ENCODE data around the gene LYZL2. TPM values are rescaled to one million over a fixed set of nuclear protein-coding genes. Genes with fewer than 3 reads are reported as not detected.

The LYZL2 gene
- total and polyA plus RNA-seq, 4 donors: not detected

DNA sequence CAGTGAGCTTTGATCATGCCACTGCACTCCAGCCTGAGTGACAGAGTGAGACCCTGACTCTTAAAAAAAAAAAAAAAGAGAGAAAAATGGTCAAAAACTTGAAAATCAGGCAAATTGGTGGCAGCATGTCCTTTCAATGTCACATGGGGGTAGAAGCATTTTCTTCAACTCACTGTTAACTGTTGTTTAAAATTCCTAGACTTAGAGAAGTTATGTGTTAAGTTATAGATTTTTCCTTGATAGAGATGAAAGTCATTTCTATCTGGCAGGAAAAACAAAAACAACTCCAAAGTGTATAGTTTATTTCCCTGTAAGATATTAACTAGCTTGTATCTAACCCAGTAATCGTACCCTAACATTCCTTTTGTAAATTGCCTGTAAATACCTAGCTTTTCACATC, 26.8 kb downstream of the LYZL2 start (continued):
- TF ChIP-seq, protein P1, sequence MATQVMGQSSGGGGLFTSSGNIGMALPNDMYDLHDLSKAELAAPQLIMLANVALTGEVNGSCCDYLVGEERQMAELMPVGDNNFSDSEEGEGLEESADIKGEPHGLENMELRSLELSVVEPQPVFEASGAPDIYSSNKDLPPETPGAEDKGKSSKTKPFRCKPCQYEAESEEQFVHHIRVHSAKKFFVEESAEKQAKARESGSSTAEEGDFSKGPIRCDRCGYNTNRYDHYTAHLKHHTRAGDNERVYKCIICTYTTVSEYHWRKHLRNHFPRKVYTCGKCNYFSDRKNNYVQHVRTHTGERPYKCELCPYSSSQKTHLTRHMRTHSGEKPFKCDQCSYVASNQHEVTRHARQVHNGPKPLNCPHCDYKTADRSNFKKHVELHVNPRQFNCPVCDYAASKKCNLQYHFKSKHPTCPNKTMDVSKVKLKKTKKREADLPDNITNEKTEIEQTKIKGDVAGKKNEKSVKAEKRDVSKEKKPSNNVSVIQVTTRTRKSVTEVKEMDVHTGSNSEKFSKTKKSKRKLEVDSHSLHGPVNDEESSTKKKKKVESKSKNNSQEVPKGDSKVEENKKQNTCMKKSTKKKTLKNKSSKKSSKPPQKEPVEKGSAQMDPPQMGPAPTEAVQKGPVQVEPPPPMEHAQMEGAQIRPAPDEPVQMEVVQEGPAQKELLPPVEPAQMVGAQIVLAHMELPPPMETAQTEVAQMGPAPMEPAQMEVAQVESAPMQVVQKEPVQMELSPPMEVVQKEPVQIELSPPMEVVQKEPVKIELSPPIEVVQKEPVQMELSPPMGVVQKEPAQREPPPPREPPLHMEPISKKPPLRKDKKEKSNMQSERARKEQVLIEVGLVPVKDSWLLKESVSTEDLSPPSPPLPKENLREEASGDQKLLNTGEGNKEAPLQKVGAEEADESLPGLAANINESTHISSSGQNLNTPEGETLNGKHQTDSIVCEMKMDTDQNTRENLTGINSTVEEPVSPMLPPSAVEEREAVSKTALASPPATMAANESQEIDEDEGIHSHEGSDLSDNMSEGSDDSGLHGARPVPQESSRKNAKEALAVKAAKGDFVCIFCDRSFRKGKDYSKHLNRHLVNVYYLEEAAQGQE (IDR thresholded peaks at IDR 0.05): no peak
- no peak for TF ChIP-seq FOXA2 (IDR thresholded peaks at IDR 0.05)
- TF ChIP-seq, protein P2, sequence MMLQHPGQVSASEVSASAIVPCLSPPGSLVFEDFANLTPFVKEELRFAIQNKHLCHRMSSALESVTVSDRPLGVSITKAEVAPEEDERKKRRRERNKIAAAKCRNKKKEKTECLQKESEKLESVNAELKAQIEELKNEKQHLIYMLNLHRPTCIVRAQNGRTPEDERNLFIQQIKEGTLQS (IDR thresholded peaks at IDR 0.05): no peak
- no peak for TF ChIP-seq GABPA (IDR thresholded peaks at IDR 0.05 in 1 of 2, conservative IDR thresholded peaks at IDR 0.05 in 1 of 2)

DNA sequence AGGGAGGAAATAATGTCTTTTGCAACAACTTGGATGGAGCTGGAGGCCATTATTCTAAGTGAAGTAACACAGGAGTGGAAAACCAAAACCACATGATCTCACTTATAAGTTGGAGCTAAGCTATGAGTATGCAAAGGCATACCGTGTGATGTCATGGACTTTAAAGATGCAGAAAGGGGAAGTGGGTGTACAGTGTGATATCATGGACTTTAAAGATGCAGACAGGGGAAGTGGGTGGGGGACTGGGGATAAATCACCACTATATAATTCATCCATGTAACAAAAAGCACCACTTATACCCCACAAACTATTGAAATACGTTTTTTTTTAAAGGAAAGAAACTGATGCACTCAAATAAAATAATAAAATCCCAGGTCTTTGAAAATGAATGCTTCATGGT, 29.5 kb downstream of the LYZL2 start:
- Histone ChIP-seq H3K4me3 (ENCODE audit: low read depth in 1 of 3, low read length in 3 of 3) (no peak overlapping the region), H3K27ac (ENCODE audit: low read depth in 1 of 2, low read length in 2 of 2) (no peak overlapping the region), H3K9me3 (ENCODE audit: control insufficient read depth in 4 of 4, low read length in 3 of 4) (no peaks in the 10 kb centered on the region), H3K9ac (ENCODE audit: low read depth in 1 of 2, low read length in 2 of 2) (no peak overlapping the region), H3K4me1 (ENCODE audit: control insufficient read depth in 4 of 4, insufficient read depth in 4 of 4, low read length in 3 of 4) (peaks cover 12 to 24% (median 14%) of the 10 kb centered on the region in 4 donors), H3K27me3 (ENCODE audit: control insufficient read depth in 4 of 4, insufficient read depth in 4 of 4, low read length in 3 of 4) (no peaks in the 10 kb centered on the region), H3K36me3 (ENCODE audit: control insufficient read depth in 4 of 4, insufficient read depth in 3 of 4, low read depth in 1 of 4, low read length in 3 of 4) (no peaks in the 10 kb centered on the region)
- no peak for DNase-seq (ENCODE audit: low spot score)
- WGBS: 70% methylated on average over 2 of the region's 2 CpGs
- TF ChIP-seq HNF4A (conservative IDR thresholded peaks at IDR 0.05) (no peak), SP1 (IDR thresholded peaks at IDR 0.05) (no peak), RAD21 (IDR thresholded peaks at IDR 0.05) (no peak), RXRA (IDR thresholded peaks at IDR 0.05) (no peak), HNF4G (IDR thresholded peaks at IDR 0.05) (no peak), FOXA1 (IDR thresholded peaks at IDR 0.05) (no peak), EGR1 (IDR thresholded peaks at IDR 0.05; ENCODE audit: low read depth in 2 of 2) (no peak), YY1 (IDR thresholded peaks at IDR 0.05) (no peak), JUND (IDR thresholded peaks at IDR 0.05) (no peak), FOXA2 (IDR thresholded peaks at IDR 0.05) (no peak)
- TF ChIP-seq, protein P1 (IDR thresholded peaks at IDR 0.05): no peak
- TF ChIP-seq, protein P3, sequence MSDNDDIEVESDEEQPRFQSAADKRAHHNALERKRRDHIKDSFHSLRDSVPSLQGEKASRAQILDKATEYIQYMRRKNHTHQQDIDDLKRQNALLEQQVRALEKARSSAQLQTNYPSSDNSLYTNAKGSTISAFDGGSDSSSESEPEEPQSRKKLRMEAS (IDR thresholded peaks at IDR 0.05): no peak
- TF ChIP-seq, protein P4, sequence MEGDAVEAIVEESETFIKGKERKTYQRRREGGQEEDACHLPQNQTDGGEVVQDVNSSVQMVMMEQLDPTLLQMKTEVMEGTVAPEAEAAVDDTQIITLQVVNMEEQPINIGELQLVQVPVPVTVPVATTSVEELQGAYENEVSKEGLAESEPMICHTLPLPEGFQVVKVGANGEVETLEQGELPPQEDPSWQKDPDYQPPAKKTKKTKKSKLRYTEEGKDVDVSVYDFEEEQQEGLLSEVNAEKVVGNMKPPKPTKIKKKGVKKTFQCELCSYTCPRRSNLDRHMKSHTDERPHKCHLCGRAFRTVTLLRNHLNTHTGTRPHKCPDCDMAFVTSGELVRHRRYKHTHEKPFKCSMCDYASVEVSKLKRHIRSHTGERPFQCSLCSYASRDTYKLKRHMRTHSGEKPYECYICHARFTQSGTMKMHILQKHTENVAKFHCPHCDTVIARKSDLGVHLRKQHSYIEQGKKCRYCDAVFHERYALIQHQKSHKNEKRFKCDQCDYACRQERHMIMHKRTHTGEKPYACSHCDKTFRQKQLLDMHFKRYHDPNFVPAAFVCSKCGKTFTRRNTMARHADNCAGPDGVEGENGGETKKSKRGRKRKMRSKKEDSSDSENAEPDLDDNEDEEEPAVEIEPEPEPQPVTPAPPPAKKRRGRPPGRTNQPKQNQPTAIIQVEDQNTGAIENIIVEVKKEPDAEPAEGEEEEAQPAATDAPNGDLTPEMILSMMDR (IDR thresholded peaks at IDR 0.05; ENCODE audit: low read depth, low read length, missing input control): no peak
- TF ChIP-seq, protein P5, sequence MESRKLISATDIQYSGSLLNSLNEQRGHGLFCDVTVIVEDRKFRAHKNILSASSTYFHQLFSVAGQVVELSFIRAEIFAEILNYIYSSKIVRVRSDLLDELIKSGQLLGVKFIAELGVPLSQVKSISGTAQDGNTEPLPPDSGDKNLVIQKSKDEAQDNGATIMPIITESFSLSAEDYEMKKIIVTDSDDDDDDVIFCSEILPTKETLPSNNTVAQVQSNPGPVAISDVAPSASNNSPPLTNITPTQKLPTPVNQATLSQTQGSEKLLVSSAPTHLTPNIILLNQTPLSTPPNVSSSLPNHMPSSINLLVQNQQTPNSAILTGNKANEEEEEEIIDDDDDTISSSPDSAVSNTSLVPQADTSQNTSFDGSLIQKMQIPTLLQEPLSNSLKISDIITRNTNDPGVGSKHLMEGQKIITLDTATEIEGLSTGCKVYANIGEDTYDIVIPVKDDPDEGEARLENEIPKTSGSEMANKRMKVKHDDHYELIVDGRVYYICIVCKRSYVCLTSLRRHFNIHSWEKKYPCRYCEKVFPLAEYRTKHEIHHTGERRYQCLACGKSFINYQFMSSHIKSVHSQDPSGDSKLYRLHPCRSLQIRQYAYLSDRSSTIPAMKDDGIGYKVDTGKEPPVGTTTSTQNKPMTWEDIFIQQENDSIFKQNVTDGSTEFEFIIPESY (IDR thresholded peaks at IDR 0.05): no peak

Measured in liver (tissue), 9 donors.